Keratinocyte (primary cell): Measurements from ENCODE around the gene GYS1. TPM values are rescaled to one million over a fixed set of nuclear protein-coding genes. Genes with fewer than 3 reads are reported as not detected.

Experiments
- DNase-seq: peaks from one replicate; pipeline ENCODE4 v3.0.0-alpha.2; 2011; ENCODE audit warnings: low read depth, missing footprints, low spot score
- FAIRE-seq: peaks from 2 replicates; lab custom pipeline; 2011; peaks lifted over from hg19 to GRCh38; lab: Jason Lieb, UNC
- H2AFZ ChIP-seq: 2 replicates; pipeline ENCODE4 v1.6.0; 2012; ENCODE audit warnings: low read length, control low read depth, inconsistent platforms; ENCODE audit not compliant: control insufficient read depth
- H3K27ac ChIP-seq: 2 replicates; pipeline ENCODE4 v1.5.1; 2011; ENCODE audit warnings: low read length; ENCODE audit not compliant: control insufficient read depth, insufficient read depth
- H3K27me3 ChIP-seq: 3 replicates; pipeline ENCODE4 v1.6.0; 2011; ENCODE audit warnings: low read length; ENCODE audit not compliant: control insufficient read depth, insufficient read depth; ENCODE audit errors: extremely low read depth
- H3K36me3 ChIP-seq, 2 experiments: 2 replicates in 1 of 2; 3 replicates in 1 of 2; pipeline ENCODE4 v1.5.1; 2011; ENCODE audit warnings: low read length in 2 of 2, mild to moderate bottlenecking in 1 of 2; ENCODE audit not compliant: control insufficient read depth in 2 of 2, insufficient read depth in 2 of 2; ENCODE audit errors: extremely low read depth in 1 of 2
- H3K4me1 ChIP-seq: 3 replicates; pipeline ENCODE4 v1.5.1; 2011; ENCODE audit warnings: low read length; ENCODE audit not compliant: control insufficient read depth, insufficient read depth; ENCODE audit errors: extremely low read depth
- H3K4me2 ChIP-seq: 3 replicates; pipeline ENCODE4 v1.6.0; 2011; ENCODE audit warnings: low read depth, low read length; ENCODE audit not compliant: control insufficient read depth, insufficient read depth; ENCODE audit errors: extremely low read depth
- H3K4me3 ChIP-seq, 3 experiments: fragments of 200-600 bp in 1 of 3; sonication (generic) in 1 of 3; 2 replicates in 2 of 3; 3 replicates in 1 of 3; pipeline ENCODE4 v1.5.1; 2011 to 2016; ENCODE audit warnings: low read length in 3 of 3, mild to moderate bottlenecking in 3 of 3, control low read depth in 2 of 3, inconsistent platforms in 1 of 3, low read depth in 1 of 3, mixed read lengths in 1 of 3, mixed run types in 1 of 3, moderate library complexity in 1 of 3; ENCODE audit not compliant: control insufficient read depth in 2 of 3, insufficient read depth in 2 of 3; ENCODE audit errors: extremely low read depth in 1 of 3
- H3K79me2 ChIP-seq: 2 replicates; pipeline ENCODE4 v1.6.0; 2012; ENCODE audit warnings: low read length; ENCODE audit not compliant: control insufficient read depth, insufficient read depth
- H3K9ac ChIP-seq: 3 replicates; pipeline ENCODE4 v1.6.0; 2011; ENCODE audit warnings: low read length; ENCODE audit not compliant: control insufficient read depth, insufficient read depth; ENCODE audit errors: extremely low read depth
- H3K9me1 ChIP-seq: 3 replicates; pipeline ENCODE4 v1.6.0; 2011; ENCODE audit warnings: low read length; ENCODE audit not compliant: control insufficient read depth, insufficient read depth; ENCODE audit errors: extremely low read depth
- H3K9me3 ChIP-seq: 2 replicates; pipeline ENCODE4 v1.5.1; 2012; ENCODE audit warnings: low read depth, low read length; ENCODE audit not compliant: control insufficient read depth
- H4K20me1 ChIP-seq: 3 replicates; pipeline ENCODE4 v1.6.0; 2011; ENCODE audit warnings: low read length; ENCODE audit not compliant: control insufficient read depth, insufficient read depth; ENCODE audit errors: extremely low read depth
- CTCF ChIP-seq, 3 experiments: IDR thresholded peaks in 1 of 3; conservative IDR thresholded peaks in 1 of 3; optimal IDR thresholded peaks in 1 of 3; 2 replicates in 2 of 3; 3 replicates in 1 of 3; pipeline versions ENCODE3 to v1.5.1; 2011; ENCODE audit warnings: low read length in 3 of 3, mild to moderate bottlenecking in 3 of 3, moderate library complexity in 2 of 3, control low read depth in 1 of 3, inconsistent platforms in 1 of 3; ENCODE audit not compliant: insufficient read depth in 2 of 3; ENCODE audit errors: extremely low read depth in 1 of 3
- EZH2 ChIP-seq: IDR thresholded peaks from one replicate; pipeline ENCODE4 v1.6.1; 2012; ENCODE audit warnings: inconsistent platforms, mild to moderate bottlenecking, low read length, moderate library complexity
- dilution Hi-C: fragments of 300-500 bp; cut with MboI; formaldehyde crosslinking; loops from one replicate; pipeline ENCODE4 v1.7.0; 2020; ENCODE audit warnings: low sequenced_read_pairs; ENCODE audit not compliant: extremely low pct_ligation_motif_present
- polyA plus RNA-seq, 5 experiments: library from polyadenylated mRNA; depleted of rRNA in 3 of 5; stranded (reverse) in 3 of 5; stranded (forward) in 1 of 5; unstranded in 1 of 5; fragments of >200 nt; gene quantifications; 1 replicate in 1 of 5; 2 replicates in 3 of 5; 3 replicates in 1 of 5; pipeline versions ENCODE4 v1.2.1 to v1.2.3, GENCODE V29; 2011 to 2012; ENCODE audit warnings: missing spikeins in 2 of 5, low read depth in 1 of 5, low replicate concordance in 1 of 5

The GYS1 gene
- polyA plus RNA-seq, 1 donor (not counting 4 experiments of a cell fraction or from before 2014, with no cell fraction given): 46.5 TPM

- dilution Hi-C loops: no loop called here
- Histone ChIP-seq H4K20me1 (peaks cover 6% of the 10 kb centered on the region), H3K36me3 (peaks cover 0 to 4% of the 10 kb centered on the region in 2 experiments), H3K4me3 (no peak overlapping the region), H3K9ac (peak overlapping the region; percentile 28), H3K4me2 (no peak overlapping the region), H3K9me3 (no peaks in the 10 kb centered on the region), H2AFZ (no peak overlapping the region), H3K79me2 (peaks cover 7% of the 10 kb centered on the region), H3K27ac (peak overlapping the region; percentile 58), H3K9me1 (peaks cover 4% of the 10 kb centered on the region), H3K4me1 (peaks cover 32% of the 10 kb centered on the region), H3K27me3 (no peaks in the 10 kb centered on the region)
- DNase-seq (no peak), FAIRE-seq (no peak)
- TF ChIP-seq CTCF (optimal IDR thresholded peaks at IDR 0.05 in 1 of 3, IDR thresholded peaks at IDR 0.05 in 1 of 3, conservative IDR thresholded peaks at IDR 0.05 in 1 of 3; ENCODE audit: extremely low read depth in 1 of 3, insufficient read depth in 2 of 3, low read length in 3 of 3): no peak
Measured at GRCh38 chr19:48962849-48963165, 30.3 kb downstream of the GYS1 start.

GRCh38 chr19:48962029-48962848 is 30.9 kb downstream of the GYS1 start:
- no peak overlapping the region for H3K4me3 ChIP-seq
- TF ChIP-seq CTCF (optimal IDR thresholded peaks at IDR 0.05 in 1 of 3, IDR thresholded peaks at IDR 0.05 in 1 of 3, conservative IDR thresholded peaks at IDR 0.05 in 1 of 3; ENCODE audit: extremely low read depth in 1 of 3, insufficient read depth in 2 of 3, low read length in 3 of 3) (no peak), EZH2 (no peak)
- H3K79me2 ChIP-seq: peaks cover 7% of the 10 kb centered on the region
- FAIRE-seq (no peak), DNase-seq (no peak)
- H2AFZ ChIP-seq: no peak overlapping the region
- no peaks in the 10 kb centered on the region for H3K9me3 ChIP-seq
- peaks cover 6% of the 10 kb centered on the region for H4K20me1 ChIP-seq
- H3K27ac ChIP-seq: peak overlapping the region; percentile 58
- no peaks in the 10 kb centered on the region for H3K27me3 ChIP-seq
- peak overlapping the region; percentile 28 for H3K9ac ChIP-seq
- H3K4me2 ChIP-seq: peak overlapping the region; percentile 37
- H3K36me3 ChIP-seq: peaks cover 0 to 4% of the 10 kb centered on the region in 2 experiments
- peaks cover 32% of the 10 kb centered on the region for H3K4me1 ChIP-seq
- dilution Hi-C loops: no loop called here
- peaks cover 4% of the 10 kb centered on the region for H3K9me1 ChIP-seq
